H1 (cell line): ENCODE data around the gene CEP85. TPM values are rescaled to one million over a fixed set of nuclear protein-coding genes. Genes with fewer than 3 reads are reported as not detected.

ENCODE experiments used
- CTCF ChIA-PET: fragments of 300-600 bp; sonication (Branson Sonifier 250); formaldehyde crosslinking; loops from one replicate; lab custom pipeline; 2021; ENCODE audit not compliant: partially characterized antibody; lab: Charles Lee
- POLR2A ChIA-PET: fragments of 300-600 bp; sonication (Branson Sonifier 250); formaldehyde crosslinking; loops from one replicate; lab custom pipeline; 2021; ENCODE audit warnings: inconsistent platforms; ENCODE audit not compliant: partially characterized antibody; lab: Charles Lee
- DNase-seq, 2 experiments: peaks; one replicate each; pipeline versions ENCODE4 v3.0.0 to v3.0.0-alpha.2; 2010 to 2022; ENCODE audit warnings: low spot score in 2 of 2, low read depth in 1 of 2, mixed read lengths in 1 of 2
- FAIRE-seq: peaks from 2 replicates; lab custom pipeline; 2011; peaks lifted over from hg19 to GRCh38; lab: Jason Lieb, UNC
- H2AFZ ChIP-seq: 2 replicates; pipeline ENCODE4 v1.8.1; 2012; ENCODE audit warnings: low read length, inconsistent platforms
- H2AK5ac ChIP-seq: 2 replicates; pipeline ENCODE4 v1.6.1; 2013; ENCODE audit warnings: low read depth, low read length
- H2BK120ac ChIP-seq: replicated peaks from 2 replicates; pipeline ENCODE3; 2013; ENCODE audit warnings: low read depth, low read length, inconsistent platforms
- H2BK12ac ChIP-seq: 2 replicates; pipeline ENCODE4 v1.6.1; 2013; ENCODE audit warnings: low read depth, low read length
- H2BK15ac ChIP-seq: 2 replicates; pipeline ENCODE4 v1.6.1; 2013; ENCODE audit warnings: low read length
- H2BK20ac ChIP-seq: 2 replicates; pipeline ENCODE4 v1.6.1; 2013; ENCODE audit warnings: low read length
- H2BK5ac ChIP-seq: 2 replicates; pipeline ENCODE4 v1.6.1; 2013; ENCODE audit warnings: low read depth, low read length
- H3K14ac ChIP-seq: 2 replicates; pipeline ENCODE4 v1.6.1; 2013; ENCODE audit warnings: inconsistent platforms; ENCODE audit not compliant: insufficient read length
- H3K18ac ChIP-seq: 2 replicates; pipeline ENCODE4 v1.6.1; 2013; ENCODE audit warnings: low read length; ENCODE audit errors: extremely low read depth
- H3K23ac ChIP-seq: 2 replicates; pipeline ENCODE4 v1.6.1; 2013; ENCODE audit warnings: inconsistent platforms; ENCODE audit not compliant: insufficient read length
- H3K23me2 ChIP-seq: 2 replicates; pipeline ENCODE4 v1.6.1; 2013; ENCODE audit warnings: low read depth, low read length
- H3K27ac ChIP-seq: 2 replicates; pipeline ENCODE4 v1.6.1; 2011; ENCODE audit warnings: low read depth, low read length, inconsistent platforms
- H3K27me3 ChIP-seq, 4 experiments: replicated peaks in 1 of 4; 1 replicate in 1 of 4; 2 replicates in 3 of 4; pipeline versions ENCODE4 v1.6.1 to v1.8.1; 2011 to 2013; ENCODE audit warnings: low read length in 3 of 4, mild to moderate bottlenecking in 3 of 4, inconsistent platforms in 2 of 4, mixed read lengths in 2 of 4, moderate library complexity in 1 of 4; ENCODE audit not compliant: control insufficient read depth in 3 of 4, insufficient read depth in 3 of 4; ENCODE audit errors: extremely low read depth in 1 of 4
- H3K36me3 ChIP-seq, 4 experiments: 2 replicates each; pipeline versions ENCODE4 v1.6.1 to v1.8.1; 2011 to 2013; ENCODE audit warnings: mild to moderate bottlenecking in 4 of 4, low read length in 3 of 4, moderate library complexity in 2 of 4, control low read depth in 1 of 4, inconsistent platforms in 1 of 4; ENCODE audit not compliant: insufficient read depth in 4 of 4, control insufficient read depth in 2 of 4
- H3K4ac ChIP-seq: replicated peaks from 2 replicates; pipeline ENCODE3; 2013; ENCODE audit warnings: low read length, low read depth, mixed read lengths, inconsistent platforms; ENCODE audit not compliant: insufficient read length
- H3K4me1 ChIP-seq, 4 experiments: replicated peaks in 1 of 4; 1 replicate in 1 of 4; 2 replicates in 3 of 4; pipeline versions ENCODE4 v1.6.1 to v1.8.1; 2011 to 2013; ENCODE audit warnings: low read length in 3 of 4, inconsistent platforms in 2 of 4, mixed read lengths in 1 of 4; ENCODE audit not compliant: insufficient read depth in 4 of 4, control insufficient read depth in 3 of 4
- H3K4me2 ChIP-seq, 2 experiments: 2 replicates each; pipeline versions ENCODE4 v1.6.1 to v1.8.1; 2011 to 2013; ENCODE audit warnings: low read depth in 2 of 2, low read length in 2 of 2, control low read depth in 1 of 2, inconsistent platforms in 1 of 2, mild to moderate bottlenecking in 1 of 2; ENCODE audit not compliant: insufficient read depth in 1 of 2
- H3K4me3 ChIP-seq, 4 experiments: fragments of 200-600, 300-600 bp in 1 of 4; sonication (generic), shearing (Covaris generic), sonication (Bioruptor Twin) in 1 of 4; 2 replicates each; pipeline versions ENCODE4 v1.5.1 to v1.8.1; 2011 to 2016; ENCODE audit warnings: low read length in 4 of 4, low read depth in 3 of 4, control low read depth in 2 of 4, inconsistent platforms in 2 of 4, mild to moderate bottlenecking in 2 of 4, mixed read lengths in 1 of 4, moderate library complexity in 1 of 4; ENCODE audit not compliant: insufficient read depth in 2 of 4; ENCODE audit errors: extremely low read depth in 1 of 4
- H3K56ac ChIP-seq: replicated peaks from 2 replicates; pipeline ENCODE3; 2013; ENCODE audit warnings: low read depth, mild to moderate bottlenecking, mixed read lengths, low read length, inconsistent platforms; ENCODE audit not compliant: insufficient read length
- H3K79me1 ChIP-seq: 2 replicates; pipeline ENCODE4 v1.6.1; 2013; ENCODE audit warnings: low read depth, low read length, control low read depth
- H3K79me2 ChIP-seq, 2 experiments: 2 replicates each; pipeline versions ENCODE4 v1.6.1 to v1.8.1; 2012 to 2013; ENCODE audit warnings: low read length in 2 of 2, mild to moderate bottlenecking in 2 of 2, inconsistent platforms in 1 of 2; ENCODE audit not compliant: insufficient read depth in 2 of 2, control insufficient read depth in 1 of 2
- H3K9ac ChIP-seq, 4 experiments: replicated peaks in 1 of 4; 1 replicate in 1 of 4; 2 replicates in 3 of 4; pipeline versions ENCODE4 v1.6.1 to v1.8.1; 2011 to 2013; ENCODE audit warnings: low read depth in 3 of 4, low read length in 3 of 4, control low read depth in 2 of 4, mild to moderate bottlenecking in 2 of 4, moderate library complexity in 2 of 4, inconsistent platforms in 1 of 4; ENCODE audit errors: extremely low read depth in 1 of 4
- H3K9me3 ChIP-seq, 2 experiments: 2 replicates each; pipeline versions ENCODE4 v1.6.1 to v1.8.1; 2012 to 2013; ENCODE audit warnings: mild to moderate bottlenecking in 2 of 2, moderate library complexity in 2 of 2, control low read depth in 1 of 2, inconsistent platforms in 1 of 2, low read depth in 1 of 2, low read length in 1 of 2, mixed read lengths in 1 of 2; ENCODE audit not compliant: insufficient read depth in 2 of 2
- H4K20me1 ChIP-seq, 2 experiments: replicated peaks in 1 of 2; 2 replicates each; pipeline versions ENCODE3 to v1.8.1; 2011 to 2013; ENCODE audit warnings: inconsistent platforms in 2 of 2, low read length in 2 of 2, mild to moderate bottlenecking in 1 of 2; ENCODE audit not compliant: insufficient read depth in 2 of 2, control insufficient read depth in 1 of 2
- H4K5ac ChIP-seq: 2 replicates; pipeline ENCODE4 v1.6.1; 2013; ENCODE audit warnings: low read length, low read depth, mixed read lengths, inconsistent platforms; ENCODE audit not compliant: insufficient read length
- H4K8ac ChIP-seq: 2 replicates; pipeline ENCODE4 v1.8.0; 2013; ENCODE audit warnings: mild to moderate bottlenecking, moderate library complexity, low read length, inconsistent platforms; ENCODE audit not compliant: insufficient read depth; ENCODE audit errors: extremely low read depth
- H4K91ac ChIP-seq: replicated peaks from 2 replicates; pipeline ENCODE3; 2013; ENCODE audit warnings: low read length, mixed read lengths, inconsistent platforms; ENCODE audit not compliant: insufficient read length
- BCL11A ChIP-seq, 2 experiments: IDR thresholded peaks; one replicate each; pipeline ENCODE4 v1.6.1; 2011; ENCODE audit warnings: low read depth in 2 of 2, low read length in 2 of 2, mild to moderate bottlenecking in 2 of 2
- CHD2 ChIP-seq: IDR thresholded peaks from 2 replicates; pipeline ENCODE4 v1.6.1; 2012; ENCODE audit warnings: low read length, improper control_type of control experiment
- PHF8 ChIP-seq: fragments of 200-600 bp; sonication (generic); conservative IDR thresholded peaks from 2 replicates; pipeline ENCODE4 v1.7.1; 2012; ENCODE audit warnings: low read depth, mild to moderate bottlenecking, inconsistent platforms, low read length, moderate library complexity
- POU5F1 ChIP-seq: IDR thresholded peaks from 2 replicates; pipeline ENCODE4 v1.6.1; 2011; ENCODE audit warnings: low read depth, mild to moderate bottlenecking, low read length, moderate library complexity
- YY1 ChIP-seq: IDR thresholded peaks from 2 replicates; pipeline ENCODE4 v1.6.1; 2011; ENCODE audit warnings: low read depth, mild to moderate bottlenecking, low read length
- WGBS, 2 experiments: shearing (Covaris generic) in 1 of 2; methylation state at CpG; one replicate each; pipeline versions ENCODE4 v1.1.6 to v1.1.7; 2013 to 2015; ENCODE audit warnings: low lambda C conversion rate in 2 of 2, mixed read lengths in 2 of 2, inconsistent platforms in 1 of 2, low coverage in 1 of 2, missing lambda C conversion rate in 1 of 2; ENCODE audit not compliant: insufficient replicate concordance in 2 of 2, insufficient coverage in 1 of 2, insufficient read length in 1 of 2; ENCODE audit errors: extremely low coverage in 1 of 2, missing lambda C conversion rate in 1 of 2; 5-methylcytosine and 5-hydroxymethylcytosine counted together
- polyA plus RNA-seq, 7 experiments: library from polyadenylated mRNA; depleted of rRNA in 3 of 7; stranded (reverse) in 5 of 7; unstranded in 2 of 7; fragments of >200 nt in 5 of 7; fragments of 200-250 nt in 2 of 7; gene quantifications; 1 replicate in 5 of 7; 2 replicates in 1 of 7; 4 replicates in 1 of 7; pipeline versions ENCODE4 v1.2.1 to v1.2.3, GENCODE V29; 2011 to 2013; ENCODE audit warnings: missing spikeins in 2 of 7, mixed read lengths in 2 of 7
- total RNA-seq: library from RNA; stranded (reverse); fragmentation: NEBNext Ultra II Directional; extraction: Animal tissue kit (Norgen Biotek cat#: 25700); gene quantifications from 2 replicates; pipeline ENCODE4 v1.2.1, GENCODE V29; 2021

CEP85 gene
- total and polyA plus RNA-seq, 2 of the 8 experiments (the other 6 are each of a cell fraction or from before 2014, with no cell fraction given) = 40.4 to 43.7 TPM

- H3K27ac ChIP-seq = no peak overlapping the region
- no peaks in the 10 kb centered on the region for H3K23me2 ChIP-seq
- H4K5ac ChIP-seq = no peak overlapping the region
- no peaks in the 10 kb centered on the region for H3K79me2 ChIP-seq
- H2BK12ac ChIP-seq = no peak overlapping the region
- no peak overlapping the region for H3K9ac ChIP-seq
- H4K8ac ChIP-seq = no peak overlapping the region
- CTCF ChIA-PET = interaction anchor here (0.9 to 4.5 kb wide), 4 partner anchors 12 to 252 kb away, joined by 4 to 21 read pairs (median 6); partner anchors contain the start of gene CATSPER4
- peaks cover 11 to 54% (median 36%) of the 10 kb centered on the region in 4 experiments; a peak in 7 of 8 replicates for H3K36me3 ChIP-seq
- H3K14ac ChIP-seq = no peak overlapping the region
- H2AFZ ChIP-seq = no peak overlapping the region
- no peak overlapping the region for H3K56ac ChIP-seq
- no peak overlapping the region for H3K23ac ChIP-seq
- H4K20me1 ChIP-seq = peaks cover 0 to 2% of the 10 kb centered on the region in 2 experiments
- H3K4me3 ChIP-seq = no peak overlapping the region
- no peak for TF ChIP-seq CHD2
- no peak for TF ChIP-seq BCL11A (IDR thresholded peaks at IDR 0.05; ENCODE audit: low read depth in 2 of 2, low read length in 2 of 2)
- TF ChIP-seq YY1 = no peak
- no peak for TF ChIP-seq POU5F1
- TF ChIP-seq PHF8 = no peak
- TF ChIP-seq, all 59 proteins: peak for 0
- Histone ChIP-seq H2BK15ac (no peak overlapping the region), H2BK5ac (no peak overlapping the region), H2BK20ac (no peak overlapping the region), H3K4me1 (no peaks in the 10 kb centered on the region), H2BK120ac (no peak overlapping the region), H4K91ac (no peak overlapping the region), H3K4ac (no peak overlapping the region), H3K4me2 (no peak overlapping the region), H2AK5ac (no peak overlapping the region), H3K9me3 (no peaks in the 10 kb centered on the region), H3K79me1 (no peaks in the 10 kb centered on the region), H3K27me3 (no peaks in the 10 kb centered on the region), H3K18ac (no peak overlapping the region)
- 87% methylated on average over 5 of the region's 5 CpGs; no CpG with 5 or more reads in 1 of the 2 experiments for WGBS, 2 experiments
- POLR2A ChIA-PET = interaction anchor here (1.7 kb wide), 1 partner anchor 17 kb away, joined by 3 read pairs; the partner anchor contains the start of gene SH3BGRL3
- no peak for DNase-seq
- FAIRE-seq = no peak
Observed at GRCh38 chr1:26263212-26263611, 29.2 kb downstream of the CEP85 start.
